Epithelial cell of esophagus (primary cell): Measurements from ENCODE around the gene RAVER1.

Experiments used
- DNase-seq: peaks from one replicate; pipeline ENCODE4 v3.0.0; 2010; ENCODE audit warnings: low read depth
- H3K4me3 ChIP-seq: 2 replicates; pipeline ENCODE4 v1.5.1; 2011; ENCODE audit warnings: mild to moderate bottlenecking, low read length, control low read depth
- CTCF ChIP-seq: IDR thresholded peaks from 2 replicates; pipeline ENCODE4 v1.5.1; 2011; ENCODE audit warnings: low read depth, mild to moderate bottlenecking, low read length, control low read depth, inconsistent platforms; ENCODE audit not compliant: insufficient read depth; ENCODE audit errors: missing control alignments

RAVER1 gene

GRCh38 chr19:10292206-10292788, 41.0 kb downstream of the RAVER1 start:
- DNase-seq, result peak; percentile 85
- H3K4me3 ChIP-seq, result peak overlapping the region; percentile 53
- no peak for TF ChIP-seq CTCF

DNA sequence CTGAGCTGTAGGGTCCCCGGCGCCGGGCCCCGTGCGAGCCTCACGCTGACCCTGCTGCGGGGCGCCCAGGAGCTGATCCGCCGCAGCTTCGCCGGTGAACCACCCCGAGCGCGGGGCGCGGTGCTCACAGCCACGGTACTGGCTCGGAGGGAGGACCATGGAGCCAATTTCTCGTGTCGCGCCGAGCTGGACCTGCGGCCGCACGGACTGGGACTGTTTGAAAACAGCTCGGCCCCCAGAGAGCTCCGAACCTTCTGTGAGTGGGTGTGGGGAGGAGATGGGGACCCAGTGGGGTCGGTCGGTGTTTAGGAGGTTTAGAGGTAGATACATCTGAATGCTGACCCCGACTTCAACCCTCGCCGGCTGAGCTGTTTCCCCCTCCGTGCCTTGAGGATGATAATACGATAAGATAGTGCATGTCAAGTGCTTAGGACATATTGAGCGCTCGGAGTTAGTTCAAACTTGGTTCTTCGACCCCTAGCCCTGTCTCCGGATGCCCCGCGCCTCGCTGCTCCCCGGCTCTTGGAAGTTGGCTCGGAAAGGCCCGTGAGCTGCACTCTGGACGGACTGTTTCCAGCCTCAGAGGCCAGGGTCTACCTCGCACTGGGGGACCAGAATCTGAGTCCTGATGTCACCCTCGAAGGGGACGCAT, 41.6 kb downstream of the RAVER1 start:
- H3K4me3 ChIP-seq, result peak overlapping the region; percentile 53
- no peak for TF ChIP-seq CTCF
- no peak for DNase-seq

DNA sequence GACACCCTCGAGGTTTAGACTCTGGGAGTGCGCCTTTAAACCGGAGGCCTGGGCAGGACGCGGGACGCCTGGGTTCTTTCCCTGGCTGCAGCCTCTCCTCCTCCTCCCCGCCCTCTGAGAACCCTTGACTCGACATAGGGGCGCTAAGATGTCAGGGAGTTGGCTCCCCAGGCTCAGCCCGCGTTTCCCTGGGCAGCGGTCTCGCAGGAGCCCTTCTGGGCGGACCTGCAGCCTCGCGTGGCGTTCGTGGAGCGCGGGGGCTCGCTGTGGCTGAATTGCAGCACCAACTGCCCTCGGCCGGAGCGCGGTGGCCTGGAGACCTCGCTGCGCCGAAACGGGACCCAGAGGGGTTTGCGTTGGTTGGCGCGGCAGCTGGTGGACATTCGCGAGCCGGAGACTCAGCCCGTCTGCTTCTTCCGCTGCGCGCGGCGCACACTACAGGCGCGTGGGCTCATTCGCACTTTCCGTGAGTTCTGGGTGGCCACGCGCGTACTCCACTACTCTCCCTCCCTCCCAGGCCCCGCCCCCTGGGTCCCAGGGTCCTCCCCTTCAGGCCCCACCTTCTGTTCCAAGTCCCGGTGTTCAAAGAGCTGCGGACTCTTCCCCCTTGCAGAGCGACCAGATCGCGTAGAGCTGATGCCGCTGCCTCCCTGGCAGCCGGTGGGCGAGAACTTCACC, 42.3 kb downstream of the RAVER1 start:
- no peak for TF ChIP-seq CTCF
- peak overlapping the region; percentile 53 for H3K4me3 ChIP-seq
- DNase-seq, result peak; percentile 59

DNA sequence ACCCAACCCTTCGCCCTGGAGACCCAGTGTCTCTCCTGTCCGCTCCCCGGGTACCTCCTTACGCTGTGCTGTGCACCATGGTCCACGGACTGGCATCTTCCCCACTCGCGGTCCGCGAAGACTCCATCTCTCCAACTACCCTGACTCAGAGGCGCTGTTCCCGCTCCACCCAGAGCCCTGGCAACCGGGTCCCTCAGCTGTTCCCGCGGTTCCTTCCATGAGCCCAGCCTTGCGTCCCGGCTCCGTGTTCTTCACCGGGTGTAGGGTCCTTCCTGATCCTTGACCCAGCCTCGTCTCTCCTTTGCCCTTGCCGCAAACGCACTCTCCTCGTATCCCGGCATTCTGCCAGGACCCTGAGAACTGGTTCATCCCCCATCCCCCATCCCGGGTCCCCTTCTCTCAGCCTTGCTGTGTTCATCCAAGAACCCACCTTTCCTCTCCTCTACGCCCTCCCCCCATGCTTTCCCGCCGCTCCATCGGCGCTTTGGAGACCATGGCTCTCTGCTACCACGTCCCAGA, 42.9 kb downstream of the RAVER1 start:
- TF ChIP-seq CTCF, result no peak
- peak overlapping the region; percentile 53 for H3K4me3 ChIP-seq
- peak; percentile 30 for DNase-seq

DNA sequence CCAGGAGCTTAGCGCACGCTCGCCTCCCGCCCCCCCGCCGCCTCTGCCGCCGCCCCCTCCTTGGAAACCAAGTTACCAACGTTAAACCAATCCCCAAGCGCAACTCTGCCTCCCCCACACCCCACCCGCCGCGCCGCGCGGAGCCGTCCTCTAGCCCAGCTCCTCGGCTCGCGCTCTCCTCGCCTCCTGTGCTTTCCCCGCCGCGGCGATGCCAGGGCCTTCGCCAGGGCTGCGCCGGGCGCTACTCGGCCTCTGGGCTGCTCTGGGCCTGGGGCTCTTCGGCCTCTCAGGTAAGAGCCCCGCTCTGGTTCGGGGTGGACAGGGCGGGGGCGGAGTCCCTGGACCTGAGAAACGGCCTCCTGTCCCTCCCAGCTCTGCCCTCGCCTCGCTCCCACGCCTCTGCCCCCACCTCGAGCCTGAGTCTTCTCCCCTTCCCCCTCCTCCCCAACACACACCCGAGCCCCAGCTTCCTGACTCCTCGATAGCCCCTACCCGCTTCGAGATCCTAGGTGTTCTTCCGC, 43.4 kb downstream of the RAVER1 start, which contains the start of gene ICAM5:
ICAM5 (plus strand) TSS at position 117 of the 521 bp plus-strand sequence; CDS start at position 209, 92 bp downstream.
- TF ChIP-seq CTCF, result no peak
- DNase-seq, result peak; percentile 57
- peak within 1 kb of the TSS; percentile 53 for H3K4me3 ChIP-seq

DNA sequence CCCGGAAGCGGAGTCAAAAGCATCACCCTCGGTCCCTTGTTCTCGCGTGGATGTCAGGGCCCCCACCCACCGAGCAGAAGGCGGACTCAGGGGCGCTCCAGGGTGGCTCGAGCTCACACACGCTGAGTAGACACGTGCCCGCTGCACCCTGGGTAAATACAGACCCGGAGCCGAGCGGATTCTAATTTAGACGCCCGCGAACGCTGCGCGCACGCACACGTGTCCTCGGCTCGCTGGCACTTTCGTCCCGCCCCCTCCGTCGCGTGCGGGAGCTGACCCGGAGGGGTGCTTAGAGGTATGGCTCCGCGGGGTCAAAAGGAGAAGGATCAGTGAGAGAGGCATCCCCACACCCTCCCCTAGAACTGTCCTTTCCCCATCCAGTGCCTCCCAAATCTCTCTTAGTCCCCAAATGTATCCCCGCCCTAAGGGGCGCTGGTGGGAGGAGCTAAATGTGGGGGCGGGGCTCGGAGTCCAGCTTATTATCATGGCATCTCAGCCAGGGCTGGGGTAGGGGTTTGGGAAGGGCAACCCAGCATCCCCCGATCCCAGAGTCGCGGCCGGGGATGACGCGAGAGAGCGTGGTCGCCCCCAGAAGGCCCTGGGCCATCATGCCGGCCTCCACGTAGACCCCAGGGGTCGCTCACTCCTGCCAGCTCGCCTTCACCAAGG, 44.0 kb downstream of the RAVER1 start:
- no peak for TF ChIP-seq CTCF
- H3K4me3 ChIP-seq, result peak overlapping the region; percentile 53
- DNase-seq, result peak; percentile 62
